HAP-1 (cell line): Measurements from ENCODE around the gene AOPEP.

Experiments
- DNase-seq, 2 experiments: peaks; one replicate each; pipeline ENCODE4 v3.0.0-alpha.2; 2016 to 2020; ENCODE audit warnings: low spot score in 2 of 2
- H3K27me3 ChIP-seq: fragments of 250-450 bp; sonication (Bioruptor Pico); 2 replicates; pipeline ENCODE4 v1.5.1; 2020; ENCODE audit warnings: low read depth, mild to moderate bottlenecking, moderate library complexity
- H3K36me3 ChIP-seq: fragments of 250-450 bp; sonication (Bioruptor Pico); replicated peaks from 2 replicates; pipeline ENCODE4 v1.5.1; 2020; ENCODE audit warnings: mild to moderate bottlenecking
- H3K4me1 ChIP-seq: fragments of 250-450 bp; sonication (Bioruptor Pico); 2 replicates; pipeline ENCODE4 v1.5.1; 2020; ENCODE audit warnings: mild to moderate bottlenecking
- H3K4me3 ChIP-seq: fragments of 250-450 bp; sonication (Bioruptor Pico); 2 replicates; pipeline ENCODE4 v1.5.1; 2020; ENCODE audit warnings: mild to moderate bottlenecking, moderate library complexity
- H3K9me3 ChIP-seq: fragments of 250-450 bp; sonication (Bioruptor Pico); 2 replicates; pipeline ENCODE4 v1.5.1; 2020; ENCODE audit warnings: mild to moderate bottlenecking, moderate library complexity
- in situ Hi-C: fragments of 300-500 bp; cut with MboI; formaldehyde crosslinking; loops from 3 replicates; pipeline ENCODE4 v1.14.3; 2020; ENCODE audit warnings: low sequenced_read_pairs, inconsistent platforms, mixed read lengths

Gene AOPEP

GRCh38 chr9:95030344-95030743 lies 303.8 kb downstream of the AOPEP start:
- Histone ChIP-seq H3K4me3 (no peak overlapping the region), H3K36me3 (no peaks in the 10 kb centered on the region), H3K9me3 (no peaks in the 10 kb centered on the region; the same call in 1 of the 2 replicates), H3K27me3 (no peaks in the 10 kb centered on the region), H3K4me1 (peaks cover 11% of the 10 kb centered on the region)
- in situ Hi-C loops, result no loop called here
- no peak for DNase-seq

DNA sequence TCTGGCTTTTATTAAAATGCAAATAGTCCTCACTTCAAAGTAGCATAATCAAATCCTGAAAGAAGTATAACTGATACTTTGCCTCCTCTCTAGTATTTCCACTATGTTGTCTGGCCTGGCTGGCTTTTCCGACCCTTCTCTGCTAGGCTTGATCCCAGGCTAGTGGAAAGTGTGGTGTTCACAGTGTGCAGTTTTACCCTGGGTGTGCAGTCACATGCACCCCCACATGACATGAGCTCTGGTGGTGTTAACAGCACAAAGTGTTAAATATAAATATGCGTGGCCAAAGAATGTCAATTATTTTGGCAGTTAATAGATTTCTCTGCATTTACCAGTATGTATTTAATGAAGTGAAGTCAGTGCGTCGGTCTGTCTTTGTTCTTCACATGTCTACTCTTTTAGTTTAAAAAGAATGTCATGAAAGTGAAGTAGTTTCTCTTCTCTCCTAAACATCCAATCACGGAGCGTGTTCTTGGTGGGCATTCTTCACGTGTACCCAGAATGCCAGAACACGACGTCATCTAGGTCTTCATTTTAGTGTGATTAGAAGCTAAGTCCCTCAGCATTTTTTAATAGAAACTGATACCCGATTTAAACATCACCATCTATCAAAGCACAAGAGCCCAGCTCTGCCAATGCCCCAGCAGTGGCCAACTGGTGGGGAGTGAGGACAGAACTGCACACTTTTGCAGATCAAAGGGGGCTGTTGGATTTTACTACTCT lies 304.6 kb downstream of the AOPEP start:
- H3K9me3 ChIP-seq, result no peaks in the 10 kb centered on the region; the same call in 1 of the 2 replicates
- H3K4me1 ChIP-seq, result peaks cover 12% of the 10 kb centered on the region
- no peak for DNase-seq
- no peak overlapping the region for H3K4me3 ChIP-seq
- in situ Hi-C loops, result no loop called here
- H3K36me3 ChIP-seq, result no peaks in the 10 kb centered on the region
- no peaks in the 10 kb centered on the region for H3K27me3 ChIP-seq

- no peaks in the 10 kb centered on the region for H3K27me3 ChIP-seq
- DNase-seq, result no peak
- no peaks in the 10 kb centered on the region; the same call in 1 of the 2 replicates for H3K36me3 ChIP-seq
- H3K4me1 ChIP-seq, result peaks cover 9% of the 10 kb centered on the region
- H3K4me3 ChIP-seq, result no peak overlapping the region
- in situ Hi-C loops, result no loop called here
- H3K9me3 ChIP-seq, result no peaks in the 10 kb centered on the region; the same call in 1 of the 2 replicates
Observed at GRCh38 chr9:95031711-95032461, 305.4 kb downstream of the AOPEP start.

DNA sequence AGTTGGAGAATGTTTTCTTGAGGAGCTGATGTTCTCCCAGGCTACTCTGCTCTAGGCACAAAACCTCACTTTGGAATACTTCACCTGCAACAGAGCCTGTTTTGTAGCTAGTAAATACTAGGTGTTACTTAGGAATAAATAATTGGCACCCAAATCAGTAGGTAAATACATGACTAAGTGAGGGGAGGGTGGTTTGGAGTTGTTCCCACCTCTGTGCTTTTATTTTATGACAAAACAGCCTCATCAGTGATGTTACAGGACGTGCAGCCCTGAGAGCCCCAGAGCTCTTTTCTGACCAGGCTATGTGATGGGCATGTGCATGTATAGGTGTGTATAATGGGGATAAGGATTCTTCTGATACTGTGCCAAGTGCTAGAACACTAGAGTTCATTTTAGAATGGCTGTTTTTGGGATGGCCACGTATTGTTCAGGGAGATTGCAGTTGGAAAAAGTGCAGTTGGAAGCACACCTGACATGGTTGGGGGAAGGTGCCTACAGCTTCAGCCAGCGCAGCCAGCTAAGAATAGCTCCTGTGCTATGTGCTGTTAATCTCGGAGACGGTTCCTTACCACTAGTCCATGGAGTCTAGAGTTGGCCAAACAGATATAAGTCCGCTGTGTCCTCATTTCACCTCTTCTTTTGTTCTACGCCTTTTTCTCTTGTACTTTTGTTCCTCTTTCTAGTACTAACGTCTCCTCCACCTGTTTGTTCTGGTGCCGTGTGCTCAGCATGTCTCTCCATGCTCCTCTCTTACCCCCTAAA lies 306.3 kb downstream of the AOPEP start:
- no peaks in the 10 kb centered on the region; the same call in 1 of the 2 replicates for H3K36me3 ChIP-seq
- no peaks in the 10 kb centered on the region for H3K27me3 ChIP-seq
- no peak for DNase-seq
- in situ Hi-C loops, result no loop called here
- no peaks in the 10 kb centered on the region; the same call in 1 of the 2 replicates for H3K9me3 ChIP-seq
- H3K4me1 ChIP-seq, result peaks cover 9% of the 10 kb centered on the region
- H3K4me3 ChIP-seq, result no peak overlapping the region

DNA sequence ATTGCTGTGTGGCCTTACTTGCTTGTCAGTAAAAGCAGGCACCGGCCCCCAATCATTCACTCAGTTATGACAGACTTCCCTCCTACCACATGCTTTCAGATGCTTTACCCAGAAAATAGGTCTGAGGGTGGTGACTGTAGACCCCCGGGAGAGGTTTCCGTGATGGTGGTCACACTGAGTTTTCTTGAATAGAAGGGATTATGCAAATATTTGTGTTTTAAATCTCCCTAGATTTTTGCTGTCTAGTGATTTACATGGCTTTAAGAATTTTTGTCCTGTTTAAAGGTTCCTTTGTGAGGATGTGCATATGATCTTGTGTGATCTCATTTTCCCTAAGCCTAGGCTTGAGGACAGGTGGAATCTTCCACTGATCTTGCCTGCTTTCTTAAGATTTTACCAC lies 309.3 kb downstream of the AOPEP start:
- H3K36me3 ChIP-seq, result no peaks in the 10 kb centered on the region; the same call in none of the 2 replicates
- in situ Hi-C loops, result no loop called here

DNA sequence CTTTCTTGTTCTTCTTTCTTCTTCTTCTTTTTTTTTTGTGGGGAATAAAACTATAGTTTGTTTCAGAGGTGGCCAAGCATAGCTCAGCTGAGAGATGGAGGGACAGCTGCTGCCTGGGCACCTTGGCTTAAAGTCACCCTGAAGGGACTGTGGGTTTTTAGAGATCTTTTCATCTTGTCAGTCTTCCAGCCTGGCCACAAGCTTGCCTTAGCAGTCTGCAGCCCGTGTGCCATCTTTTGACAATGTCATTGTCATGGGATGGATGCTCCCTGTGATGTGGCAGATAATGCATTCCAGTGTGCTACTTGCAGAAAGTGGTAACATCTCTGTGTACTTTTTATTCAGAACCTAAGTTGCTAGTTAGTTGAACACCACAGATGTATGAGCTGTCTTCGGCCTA lies 310.2 kb downstream of the AOPEP start:
- in situ Hi-C loops, result no loop called here
- no peak for DNase-seq
- Histone ChIP-seq H3K27me3 (no peaks in the 10 kb centered on the region), H3K4me1 (peaks cover 9% of the 10 kb centered on the region), H3K4me3 (no peak overlapping the region), H3K36me3 (no peaks in the 10 kb centered on the region; the same call in none of the 2 replicates), H3K9me3 (no peaks in the 10 kb centered on the region; the same call in 1 of the 2 replicates)

More for the DNA sequence above, 309.3 kb downstream of the AOPEP start:
- Histone ChIP-seq H3K4me3 (no peak overlapping the region), H3K9me3 (no peaks in the 10 kb centered on the region; the same call in 1 of the 2 replicates), H3K4me1 (peaks cover 9% of the 10 kb centered on the region), H3K27me3 (no peaks in the 10 kb centered on the region)
- peak; percentile 42 to 71 for DNase-seq

GRCh38 chr9:95037789-95038521 lies 311.5 kb downstream of the AOPEP start:
- Histone ChIP-seq H3K27me3 (no peaks in the 10 kb centered on the region), H3K36me3 (no peaks in the 10 kb centered on the region; the same call in none of the 2 replicates), H3K4me1 (peaks cover 9% of the 10 kb centered on the region), H3K9me3 (no peaks in the 10 kb centered on the region; the same call in 1 of the 2 replicates), H3K4me3 (no peak overlapping the region)
- in situ Hi-C loops, result no loop called here
- DNase-seq, result no peak

GRCh38 chr9:95038666-95039065 lies 312.2 kb downstream of the AOPEP start:
- Histone ChIP-seq H3K27me3 (no peaks in the 10 kb centered on the region), H3K36me3 (no peaks in the 10 kb centered on the region; the same call in none of the 2 replicates), H3K4me3 (no peak overlapping the region), H3K9me3 (no peaks in the 10 kb centered on the region; the same call in 1 of the 2 replicates), H3K4me1 (peaks cover 9% of the 10 kb centered on the region)
- in situ Hi-C loops, result no loop called here
- DNase-seq, result no peak

GRCh38 chr9:95040106-95040505 lies 313.6 kb downstream of the AOPEP start:
- Histone ChIP-seq H3K4me3 (no peak overlapping the region), H3K9me3 (no peaks in the 10 kb centered on the region), H3K27me3 (no peaks in the 10 kb centered on the region), H3K4me1 (peaks cover 9% of the 10 kb centered on the region), H3K36me3 (no peaks in the 10 kb centered on the region; the same call in none of the 2 replicates)
- in situ Hi-C loops, result no loop called here
- DNase-seq, result no peak

DNA sequence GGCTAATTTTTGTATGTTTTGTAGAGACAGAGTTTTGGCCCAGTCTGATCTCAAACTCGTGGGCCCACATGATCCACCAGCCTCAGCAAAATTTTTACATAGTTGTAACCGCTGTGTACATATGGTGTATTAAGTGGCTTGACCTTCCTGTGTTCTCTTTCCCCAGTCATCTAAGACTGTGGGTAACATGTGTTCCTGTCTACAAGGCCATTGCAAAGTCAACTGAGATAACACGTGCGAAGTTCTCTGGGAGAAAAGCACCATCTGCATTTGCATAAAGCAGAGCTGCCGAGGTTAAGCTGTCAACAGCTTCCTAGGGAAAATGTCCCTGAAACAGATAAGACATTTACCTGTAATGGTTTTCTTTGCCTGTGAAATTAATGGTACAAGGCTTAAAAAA lies 317.3 kb downstream of the AOPEP start:
- Histone ChIP-seq H3K27me3 (no peaks in the 10 kb centered on the region), H3K4me3 (no peak overlapping the region), H3K36me3 (no peaks in the 10 kb centered on the region), H3K4me1 (peaks cover 3% of the 10 kb centered on the region; the same call in 1 of the 2 replicates), H3K9me3 (no peaks in the 10 kb centered on the region)
- no peak for DNase-seq
- in situ Hi-C loops, result no loop called here

DNA sequence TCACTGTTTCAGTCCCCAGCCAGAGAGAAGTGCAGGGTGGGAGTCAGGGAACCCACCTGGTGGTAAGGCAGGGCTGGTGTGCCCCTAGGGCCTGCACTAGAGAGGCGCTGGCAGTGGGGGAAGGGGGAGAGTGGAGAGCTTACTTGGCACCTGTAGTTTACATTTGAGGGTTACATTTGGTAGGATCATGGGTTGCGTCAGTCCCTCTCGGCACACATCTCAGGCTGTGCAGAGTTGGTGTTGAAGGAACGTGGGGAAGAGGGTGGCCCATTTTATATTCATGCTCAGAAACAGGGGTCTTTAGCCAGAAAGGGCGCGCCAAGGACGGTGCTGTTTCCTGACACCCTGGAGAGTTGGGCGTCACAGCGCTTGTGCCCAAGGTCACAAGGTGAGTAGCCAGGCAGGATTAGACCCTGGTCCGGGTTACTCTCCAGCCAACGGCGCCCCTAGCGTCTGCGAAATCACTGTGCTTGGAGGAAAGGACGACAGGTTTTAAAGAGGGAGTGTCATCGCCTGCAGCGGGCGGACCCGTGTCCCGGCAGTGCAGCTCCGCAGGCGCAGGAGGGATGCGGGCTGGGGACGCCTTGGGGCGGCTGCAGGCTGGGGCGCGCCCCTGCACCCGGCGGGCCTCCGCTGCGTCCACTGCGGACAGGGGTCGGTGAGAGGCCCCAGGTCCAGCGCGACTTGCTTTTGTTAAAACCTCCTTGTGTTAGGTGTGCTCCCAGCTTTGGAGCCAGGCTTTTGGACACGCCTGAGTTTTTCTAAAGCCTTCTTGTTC lies 318.4 kb downstream of the AOPEP start:
- no peaks in the 10 kb centered on the region for H3K9me3 ChIP-seq
- no peaks in the 10 kb centered on the region for H3K36me3 ChIP-seq
- H3K27me3 ChIP-seq, result no peaks in the 10 kb centered on the region
- H3K4me1 ChIP-seq, result peaks cover 11% of the 10 kb centered on the region
- in situ Hi-C loops, result no loop called here
- H3K4me3 ChIP-seq, result no peak overlapping the region
- DNase-seq, result no peak

GRCh38 chr9:95045751-95046150 lies 319.3 kb downstream of the AOPEP start:
- no peak overlapping the region for H3K4me3 ChIP-seq
- H3K27me3 ChIP-seq, result no peaks in the 10 kb centered on the region
- no peak for DNase-seq
- H3K36me3 ChIP-seq, result no peaks in the 10 kb centered on the region
- H3K9me3 ChIP-seq, result no peaks in the 10 kb centered on the region
- peaks cover 17% of the 10 kb centered on the region for H3K4me1 ChIP-seq
- in situ Hi-C loops, result no loop called here
